H1 (cell line): ENCODE measurements around the gene CACNA2D1. TPM values are rescaled to one million over a fixed set of nuclear protein-coding genes. Genes with fewer than 3 reads are reported as not detected.

Experiments used
- CBX5 ChIP-seq: fragments of 300-800, 300-1000 bp; sonication (generic); IDR thresholded peaks from 2 replicates; pipeline ENCODE4 v1.7.1; 2016; ENCODE audit warnings: antibody characterized with exemption, low read length, low read depth
- CHD2 ChIP-seq: IDR thresholded peaks from 2 replicates; pipeline ENCODE4 v1.6.1; 2012; ENCODE audit warnings: low read length, improper control_type of control experiment
- KDM5A ChIP-seq: fragments of 200-600 bp; IDR thresholded peaks from 2 replicates; pipeline ENCODE4 v1.7.1; 2012; ENCODE audit warnings: mild to moderate bottlenecking, low read length, inconsistent platforms, mixed read lengths
- RBBP5 ChIP-seq: IDR thresholded peaks from 2 replicates; pipeline ENCODE4 v1.7.1; 2012; ENCODE audit warnings: low read depth, mild to moderate bottlenecking, inconsistent platforms, low read length, moderate library complexity, borderline replicate concordance
- polyA plus RNA-seq, 7 experiments: library from polyadenylated mRNA; depleted of rRNA in 3 of 7; stranded (reverse) in 5 of 7; unstranded in 2 of 7; fragments of >200 nt in 5 of 7; fragments of 200-250 nt in 2 of 7; gene quantifications; 1 replicate in 5 of 7; 2 replicates in 1 of 7; 4 replicates in 1 of 7; pipeline versions ENCODE4 v1.2.1 to v1.2.3, GENCODE V29; 2011 to 2013; ENCODE audit warnings: missing spikeins in 2 of 7, mixed read lengths in 2 of 7
- total RNA-seq: library from RNA; stranded (reverse); fragmentation: NEBNext Ultra II Directional; extraction: Animal tissue kit (Norgen Biotek cat#: 25700); gene quantifications from 2 replicates; pipeline ENCODE4 v1.2.1, GENCODE V29; 2021
- TF ChIP-seq, protein P1 (sequence below): IDR thresholded peaks from 2 replicates; pipeline ENCODE4 v1.6.1; 2012; ENCODE audit warnings: inconsistent platforms

CACNA2D1 gene
- total and polyA plus RNA-seq, 2 of the 8 experiments (the other 6 are each of a cell fraction or from before 2014, with no cell fraction given): 4.3 to 27.3 TPM

DNA sequence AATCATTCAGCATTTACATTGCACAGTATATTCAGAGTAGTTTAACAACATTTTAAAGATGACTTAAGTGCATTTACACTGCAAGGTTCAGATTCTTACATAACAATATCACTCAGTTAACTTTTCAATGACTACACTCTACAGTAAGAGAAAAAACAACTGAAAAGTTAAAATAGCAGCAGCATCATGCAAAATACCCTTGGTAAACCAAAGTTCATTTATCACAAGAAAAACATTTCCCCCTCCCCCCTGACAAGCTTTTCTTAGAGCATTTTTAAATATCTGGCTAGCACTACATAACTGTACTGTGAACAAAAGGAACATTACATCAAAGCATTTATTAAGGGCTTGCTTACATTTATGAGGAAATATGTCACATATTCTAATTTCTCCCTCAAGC, 494.3 kb downstream of the CACNA2D1 start (continued):
- TF ChIP-seq RBBP5: no peak
- no peak for TF ChIP-seq CBX5
- TF ChIP-seq, protein P1, sequence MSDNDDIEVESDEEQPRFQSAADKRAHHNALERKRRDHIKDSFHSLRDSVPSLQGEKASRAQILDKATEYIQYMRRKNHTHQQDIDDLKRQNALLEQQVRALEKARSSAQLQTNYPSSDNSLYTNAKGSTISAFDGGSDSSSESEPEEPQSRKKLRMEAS: no peak
- TF ChIP-seq CHD2: no peak
- TF ChIP-seq KDM5A: no peak
